Hematopoietic multipotent progenitor cell treated with erythropoietin and hydrocortisone succinate and interleukin-3 and kit ligand, for 6 days (in vitro differentiated cells): ENCODE measurements around the gene NT5C.

ENCODE experiments used
- DNase-seq: peaks from one replicate; pipeline ENCODE4 v3.0.0-alpha.2; 2015

Gene NT5C

GRCh38 chr17:75114552-75115314 is 16.8 kb downstream of the NT5C start:
- DNase-seq: peak; percentile 56

- DNase-seq: peak; percentile 97
Observed at GRCh38 chr17:75113798-75114551, 17.6 kb downstream of the NT5C start.

DNA sequence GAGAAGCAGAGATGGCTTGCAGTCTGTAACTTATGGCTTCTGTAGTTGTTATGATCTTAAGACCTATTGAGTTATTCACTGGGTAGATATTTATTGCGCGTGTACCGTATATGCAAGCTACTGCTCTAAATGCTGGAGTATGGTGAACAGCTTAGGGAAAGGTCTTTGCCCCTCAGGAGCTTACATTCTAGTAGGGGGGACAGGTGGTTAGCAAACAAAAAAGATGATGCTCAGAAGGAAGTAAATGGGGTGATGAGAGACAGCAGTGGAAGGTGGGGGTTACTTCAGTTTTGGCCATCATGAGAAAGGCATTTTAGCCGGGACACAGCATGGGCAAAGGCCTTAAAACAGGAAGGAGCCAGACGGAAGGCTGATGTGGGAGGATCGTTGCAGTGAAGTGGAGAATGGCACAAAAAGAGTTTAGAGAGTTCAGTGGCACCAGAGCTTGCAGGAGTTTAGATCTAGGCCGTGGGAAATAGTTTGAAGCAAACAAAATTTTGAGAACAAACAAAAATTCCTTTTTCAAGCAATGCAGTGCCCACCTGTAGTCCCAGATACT is 19.7 kb downstream of the NT5C start:
- no peak for DNase-seq

- peak; percentile 70 for DNase-seq
Observed at GRCh38 chr17:75110234-75110937, 21.2 kb downstream of the NT5C start.

DNA sequence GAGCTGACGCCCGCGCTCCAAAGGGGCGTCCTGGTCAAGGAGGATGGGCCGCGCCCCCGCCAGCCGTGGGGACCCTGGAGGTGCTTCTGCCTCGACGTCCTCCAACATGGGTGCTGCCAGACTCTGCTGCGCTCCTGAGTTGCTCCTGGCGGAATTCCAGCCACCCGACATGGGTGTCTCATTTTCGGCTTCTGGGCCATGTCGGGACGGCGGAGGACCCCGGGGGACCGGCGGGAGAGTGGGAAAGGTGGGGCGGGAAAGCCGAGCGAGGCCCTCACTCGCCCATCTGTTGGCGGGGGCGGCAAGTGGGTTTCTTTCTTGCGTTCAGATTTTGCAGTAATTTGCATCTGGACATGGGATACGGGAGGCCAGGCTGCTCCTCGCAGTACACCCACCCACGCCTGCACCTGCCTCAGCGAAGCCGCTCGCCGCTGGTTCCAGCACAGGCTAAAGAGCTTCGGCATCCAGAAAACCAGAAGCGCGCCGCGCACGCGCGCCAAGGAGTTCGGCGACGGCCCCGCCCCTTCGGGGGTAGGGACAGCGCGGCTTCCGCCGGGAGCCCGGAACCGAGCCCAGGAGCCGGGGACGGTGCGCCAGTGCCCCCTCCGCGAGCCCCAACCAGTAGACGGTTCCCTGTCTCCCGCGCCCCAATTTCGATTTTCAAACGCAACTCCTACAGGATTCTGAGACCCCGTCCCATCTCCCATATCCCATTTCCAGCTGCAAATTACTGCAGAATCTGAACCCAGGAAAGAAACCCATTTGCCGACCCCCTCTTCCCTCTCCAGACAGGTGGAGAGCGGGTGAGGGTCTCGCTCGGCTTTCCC is 21.9 kb downstream of the NT5C start, which contains the start of gene ARMC7:
Gene ARMC7 (plus strand): TSS at position 563 of the 827 bp plus-strand sequence. CDS start 320 bp downstream, outside the sequence.
- peak; percentile 93 for DNase-seq

DNA sequence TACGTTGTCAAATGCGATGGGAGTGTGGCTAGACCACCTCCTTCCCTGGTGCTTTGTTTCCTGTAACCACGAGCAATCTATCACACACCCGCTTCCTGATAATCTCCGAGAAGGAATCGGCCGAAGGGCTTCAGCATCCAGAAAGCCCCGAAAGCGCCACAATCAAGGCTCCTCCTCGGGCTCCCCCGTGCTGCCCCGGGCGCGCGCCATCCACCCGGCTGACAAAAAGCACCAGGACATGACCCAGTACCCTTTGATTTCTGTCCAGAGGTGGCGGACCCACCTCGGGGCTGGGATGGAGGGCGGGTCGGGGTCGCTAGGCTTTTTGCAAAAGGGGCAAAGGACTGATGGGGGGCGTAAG is 22.5 kb downstream of the NT5C start:
- DNase-seq: peak; percentile 43

DNA sequence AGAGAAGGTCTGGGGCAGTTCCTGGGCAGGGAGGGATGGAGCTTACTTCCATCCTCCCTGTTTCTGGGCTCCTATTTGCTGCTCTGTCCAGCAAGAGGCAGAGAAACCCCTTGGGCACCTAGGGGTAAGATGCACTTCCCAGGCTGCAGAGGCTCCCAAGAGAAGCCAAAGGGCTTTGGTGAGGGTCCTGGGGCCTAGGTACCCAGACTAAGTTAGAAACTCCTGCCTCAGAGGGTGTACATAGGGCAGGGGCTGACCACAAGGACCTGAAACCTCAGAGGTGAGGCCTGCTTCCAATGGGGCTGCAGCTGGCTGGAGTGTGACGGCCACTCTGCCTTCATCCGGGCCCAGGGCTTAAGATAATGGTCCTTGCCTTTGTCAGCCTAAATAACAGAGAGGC is 23.3 kb downstream of the NT5C start:
- no peak for DNase-seq

DNA sequence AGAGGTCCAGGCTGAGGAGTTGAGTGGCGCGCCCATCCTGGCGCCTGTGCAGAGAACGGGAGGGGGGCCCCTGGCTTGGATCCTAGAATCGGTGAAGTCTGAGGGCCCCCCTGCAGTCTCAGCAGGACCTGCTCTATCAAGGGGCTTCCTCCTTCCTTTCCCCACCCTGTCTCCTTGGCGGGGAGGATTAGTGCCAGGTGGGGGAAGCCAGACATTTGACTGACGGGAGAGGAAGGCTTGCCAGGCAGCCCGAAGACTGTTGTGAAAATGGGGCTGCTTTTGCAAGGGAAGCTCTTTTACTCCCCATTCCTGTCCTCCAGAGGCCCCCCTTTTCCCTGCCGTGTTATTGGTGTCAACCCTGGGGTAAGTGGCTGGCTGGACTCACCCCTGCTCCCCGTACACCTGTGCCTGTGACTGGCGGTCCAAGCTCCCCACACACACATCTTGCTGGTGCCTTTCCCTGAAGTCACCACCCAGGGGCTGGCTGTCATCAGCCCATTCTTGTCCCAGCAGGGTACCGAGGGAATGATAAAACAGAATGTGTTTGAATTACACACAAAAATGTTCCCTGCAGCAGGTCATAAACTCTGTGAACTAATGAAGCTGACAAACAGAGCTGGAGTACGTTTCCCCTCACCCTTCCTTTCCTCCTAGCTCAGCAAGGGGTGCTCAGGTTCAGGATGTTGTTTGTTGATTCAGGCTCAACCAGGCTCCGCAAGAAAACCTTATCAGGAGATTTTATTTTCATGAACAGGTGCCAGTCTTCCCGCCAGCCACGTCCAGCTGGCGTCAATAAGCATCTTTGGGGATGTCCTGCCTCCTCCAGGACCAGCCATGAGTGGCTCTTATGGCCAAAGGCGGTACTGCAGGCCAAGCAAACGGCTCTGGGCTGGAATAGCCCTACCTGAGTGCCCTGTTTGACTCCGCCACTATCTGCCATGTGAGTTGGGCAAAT is 26.1 kb downstream of the NT5C start:
- DNase-seq: peak; percentile 71

GRCh38 chr17:75103601-75104554 is 27.7 kb downstream of the NT5C start:
- no peak for DNase-seq

GRCh38 chr17:75102385-75102821 is 29.1 kb downstream of the NT5C start:
- DNase-seq: peak; percentile 50

GRCh38 chr17:75099881-75100595 is 31.5 kb downstream of the NT5C start:
- DNase-seq: no peak

GRCh38 chr17:75098861-75099260 is 32.7 kb downstream of the NT5C start:
- no peak for DNase-seq

DNA sequence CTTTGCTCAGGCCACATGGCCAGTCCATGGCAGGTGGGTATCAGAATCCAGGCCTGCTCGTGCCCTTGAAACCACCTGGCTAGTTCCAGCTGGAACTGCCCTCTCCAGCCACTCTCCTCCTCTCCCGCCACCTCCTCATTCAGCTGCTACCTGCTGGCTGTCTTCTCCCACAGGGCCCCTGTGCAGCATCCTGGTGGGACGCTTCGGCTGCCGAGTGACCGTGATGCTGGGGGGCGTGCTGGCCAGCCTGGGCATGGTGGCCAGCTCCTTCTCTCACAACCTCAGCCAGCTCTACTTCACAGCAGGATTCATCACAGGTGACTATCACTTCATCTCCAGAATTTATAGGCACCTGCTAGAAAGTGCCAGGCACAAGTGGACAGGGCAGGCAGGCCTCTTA is 33.7 kb downstream of the NT5C start:
- no peak for DNase-seq

DNA sequence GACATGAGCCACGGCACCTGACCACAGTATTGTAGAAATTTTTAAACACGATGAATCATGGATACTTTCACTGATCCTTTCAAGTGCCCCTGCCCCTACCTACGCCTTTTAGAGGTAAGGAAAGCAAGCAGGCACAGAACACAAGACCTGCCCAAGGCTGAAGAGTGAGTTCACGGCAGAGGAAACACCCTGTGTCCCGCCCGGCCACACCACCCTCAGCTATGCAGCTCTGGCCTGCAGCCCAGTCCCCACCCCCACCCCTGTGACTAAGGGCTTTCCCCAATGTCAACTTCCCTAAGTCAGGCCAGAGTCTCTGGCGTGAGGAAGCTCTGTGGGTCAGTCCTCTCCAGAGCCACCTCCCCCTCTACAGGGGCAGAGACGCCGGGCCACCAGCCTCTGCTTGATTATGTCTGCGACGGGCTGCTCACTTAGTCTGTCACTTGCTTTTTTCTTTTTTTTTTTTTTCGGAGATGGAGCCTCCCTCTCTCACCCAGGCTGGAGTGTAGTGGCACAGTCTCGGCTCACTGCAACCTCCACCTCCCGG is 35.4 kb downstream of the NT5C start:
- DNase-seq: peak; percentile 96

GRCh38 chr17:75094871-75095399 is 36.6 kb downstream of the NT5C start:
- DNase-seq: no peak

DNA sequence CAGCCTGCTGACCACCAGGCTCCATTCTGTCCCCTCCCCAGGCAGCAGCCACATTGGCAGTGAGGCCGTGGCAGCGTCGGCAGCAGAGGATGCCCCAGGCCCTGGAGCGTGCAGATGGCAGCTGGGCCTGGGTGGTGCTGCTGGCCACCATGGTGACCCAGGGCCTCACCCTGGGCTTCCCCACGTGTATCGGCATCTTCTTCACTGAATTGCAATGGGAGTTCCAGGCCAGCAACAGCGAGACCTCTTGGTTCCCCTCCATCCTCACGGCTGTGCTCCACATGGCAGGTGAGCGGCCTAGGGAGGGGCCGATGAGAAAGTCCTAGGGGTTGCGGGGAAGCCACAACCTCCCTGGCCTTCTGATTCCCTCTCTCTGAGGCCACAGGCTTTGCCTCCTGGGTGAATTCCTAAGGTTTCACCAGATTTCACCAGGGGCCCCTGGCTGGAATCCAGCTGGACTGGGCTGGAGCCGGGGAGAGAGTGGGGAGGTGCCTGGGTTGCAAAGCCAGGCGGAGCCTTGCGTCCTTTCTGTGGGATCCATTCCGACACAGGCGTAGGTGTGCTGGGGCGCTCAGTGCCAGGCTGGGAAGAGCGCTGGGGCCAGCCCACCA is 37.9 kb downstream of the NT5C start:
- DNase-seq: no peak

DNA sequence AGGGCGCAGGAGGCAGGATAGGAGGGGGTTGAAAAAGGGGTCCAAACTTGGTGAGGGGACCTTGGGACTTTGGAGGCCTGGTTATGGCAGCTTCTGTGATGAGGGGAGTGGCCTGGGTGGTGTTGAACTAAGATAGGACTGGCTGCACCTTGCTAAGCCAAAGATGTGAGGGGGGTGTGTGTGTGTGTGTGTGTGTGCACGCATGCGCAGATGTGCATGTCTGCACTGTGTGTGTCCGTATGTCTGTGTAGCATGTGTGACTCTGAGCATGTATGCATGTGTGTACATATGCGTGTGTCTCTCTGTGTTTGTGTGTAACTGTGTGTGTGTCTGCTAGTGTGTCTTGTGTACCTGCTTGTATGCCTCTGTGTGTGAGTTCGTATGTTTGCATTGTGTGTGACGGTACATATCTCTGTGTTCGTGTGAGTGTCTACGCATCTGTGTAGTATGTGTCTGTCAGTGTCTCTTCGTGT is 39.7 kb downstream of the NT5C start:
- peak; percentile 65 for DNase-seq
